HG03521 (cell line): ENCODE results near the gene SYNJ2.

Source experiments
- ATAC-seq: cut with Tn5 transposase; IDR thresholded peaks from one replicate; pipeline ENCODE4 v1.9.1; 2021; ENCODE audit warnings: mild to moderate bottlenecking, moderate library complexity; ENCODE audit not compliant: unreplicated experiment

The SYNJ2 gene

GRCh38 chr6:158026901-158027589 lies 45.4 kb downstream of the SYNJ2 start:
- no peak for ATAC-seq

GRCh38 chr6:158027590-158028285 lies 46.1 kb downstream of the SYNJ2 start:
- no peak for ATAC-seq

- no peak for ATAC-seq
These were observed 46.8 kb downstream of the SYNJ2 start for GRCh38 chr6:158028421-158028820.

GRCh38 chr6:158028876-158029275 lies 47.2 kb downstream of the SYNJ2 start:
- no peak for ATAC-seq

DNA sequence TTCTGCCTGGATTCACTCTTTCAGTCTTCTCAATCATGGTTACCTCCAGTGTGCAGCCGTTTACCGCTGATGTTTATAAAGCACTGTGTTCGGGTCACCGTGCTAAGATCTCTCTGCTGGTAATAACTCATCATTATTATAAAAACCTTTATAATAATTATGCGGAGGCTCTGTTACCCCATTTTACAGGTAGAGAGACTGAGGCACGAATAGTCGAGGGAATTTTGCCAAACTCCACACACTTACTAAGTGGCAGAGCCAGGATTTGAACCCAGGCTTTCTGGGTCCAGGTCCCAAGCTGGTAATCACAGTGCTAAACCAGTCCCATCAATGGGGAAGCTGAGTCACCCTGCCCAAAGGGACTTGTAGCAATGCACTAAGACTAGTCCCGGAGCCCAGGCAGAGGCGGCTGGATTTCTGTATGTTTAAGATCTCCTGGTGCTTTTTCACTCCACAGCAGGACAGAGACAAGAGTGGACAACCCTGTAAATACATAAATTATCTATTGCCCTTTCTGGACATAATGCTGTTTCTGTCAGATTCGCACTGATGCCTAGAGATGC lies 48.1 kb downstream of the SYNJ2 start:
- no peak for ATAC-seq

DNA sequence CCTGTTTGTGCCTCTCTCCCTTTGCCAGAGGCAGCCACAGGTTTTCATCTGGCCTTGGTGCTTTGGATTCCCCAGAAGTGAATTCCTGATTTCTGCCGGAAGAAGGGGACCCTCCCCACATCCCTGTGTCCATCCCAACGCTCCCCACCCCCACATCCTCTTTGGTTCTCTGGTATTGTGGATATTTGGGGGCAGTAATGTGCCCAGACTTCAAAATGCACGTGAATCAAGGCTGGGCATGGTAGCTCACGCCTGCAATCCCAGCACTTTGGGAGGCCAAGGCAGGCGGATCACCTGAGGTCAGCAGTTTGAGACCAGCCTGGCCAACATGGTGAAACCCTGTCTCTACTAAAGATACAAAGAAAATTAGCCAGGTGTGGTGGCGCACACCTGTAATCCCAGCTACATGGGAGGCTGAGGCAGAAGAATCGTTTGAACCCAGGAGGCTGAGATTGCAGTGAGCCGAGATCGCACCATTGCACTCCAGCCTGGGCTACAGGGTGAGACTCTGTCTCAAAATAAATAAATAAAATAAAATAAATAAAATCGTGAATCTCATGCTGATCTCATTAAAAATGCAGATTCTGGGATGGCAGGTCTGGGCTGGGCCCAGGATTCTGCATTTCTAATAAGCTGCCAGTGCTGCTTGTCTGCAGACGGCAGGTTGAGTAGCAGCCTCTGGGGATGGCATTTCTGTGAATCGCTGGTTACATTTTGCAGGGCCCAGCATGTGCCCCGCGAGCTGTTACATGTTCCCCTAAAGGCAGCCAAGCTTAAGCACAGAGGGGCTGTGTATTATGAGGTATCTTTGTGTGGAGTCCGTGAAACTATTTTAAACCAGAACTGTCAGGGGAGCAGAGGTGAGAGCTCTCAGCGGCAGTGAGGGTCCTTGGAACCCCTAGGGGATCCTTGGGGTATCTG lies 49.0 kb downstream of the SYNJ2 start:
- no peak for ATAC-seq

GRCh38 chr6:158031381-158032353 lies 50.0 kb downstream of the SYNJ2 start:
- ATAC-seq: no peak

DNA sequence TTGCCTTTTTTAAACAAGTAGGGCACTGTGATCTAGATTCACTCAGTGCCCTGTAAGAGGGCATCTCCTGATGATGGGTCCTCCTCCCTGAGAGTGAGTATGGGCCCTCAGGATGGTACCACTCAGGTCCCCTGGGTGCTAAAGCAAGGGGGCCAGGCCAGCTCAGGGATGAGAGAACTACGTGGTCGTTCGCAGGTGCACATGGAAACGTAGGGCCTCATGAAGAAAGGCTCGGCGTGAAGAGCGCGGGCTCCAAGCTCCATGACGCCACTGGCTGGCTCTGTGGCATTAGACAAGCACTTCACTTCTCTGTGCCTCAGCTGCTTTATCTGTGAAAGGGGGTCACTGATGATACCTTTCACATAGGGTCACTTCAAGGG lies 50.7 kb downstream of the SYNJ2 start:
- no peak for ATAC-seq

- ATAC-seq: no peak
These were observed 51.6 kb downstream of the SYNJ2 start for GRCh38 chr6:158033077-158033750.

GRCh38 chr6:158033751-158034702 lies 52.4 kb downstream of the SYNJ2 start:
- no peak for ATAC-seq

- ATAC-seq: no peak
These were observed 54.6 kb downstream of the SYNJ2 start for GRCh38 chr6:158036261-158036660.

DNA sequence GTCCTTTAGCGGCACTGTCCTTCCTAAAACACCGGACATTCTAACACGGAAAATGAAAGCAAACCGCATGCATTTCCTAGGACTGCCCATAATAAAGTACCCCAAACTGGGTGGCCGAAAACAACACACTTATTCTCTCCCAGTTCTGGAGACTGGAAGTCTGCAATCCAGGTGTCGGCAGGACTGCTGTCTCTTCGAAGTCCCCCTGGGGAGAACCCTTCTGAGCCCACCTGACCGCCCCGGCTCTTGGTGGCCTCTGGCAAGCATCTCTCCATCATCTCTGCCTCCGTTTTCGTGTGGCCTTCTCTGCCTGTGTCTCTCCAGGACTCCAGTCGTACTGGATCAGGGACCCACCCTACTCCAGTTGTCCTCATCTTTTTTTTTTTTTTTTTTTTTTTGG lies 55.4 kb downstream of the SYNJ2 start:
- no peak for ATAC-seq

DNA sequence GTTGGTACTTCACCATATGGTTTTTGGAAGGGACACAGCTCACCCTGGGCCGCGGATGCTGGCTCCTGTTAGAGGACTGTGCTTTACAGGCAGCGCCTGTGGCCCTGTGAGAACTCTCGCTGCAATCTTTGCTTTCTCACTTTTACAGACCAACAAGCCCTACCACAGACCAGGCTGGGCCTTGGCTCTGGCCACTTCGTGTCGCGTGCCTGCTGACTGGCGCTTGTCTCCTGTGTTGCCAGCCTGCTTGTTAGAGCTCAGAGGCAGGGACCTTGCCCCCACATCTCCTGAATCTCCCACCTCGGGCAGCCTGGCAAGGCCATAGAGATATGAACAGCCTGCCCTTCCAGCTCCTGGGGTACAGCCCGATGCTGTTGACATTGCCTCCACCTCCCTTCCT lies 56.1 kb downstream of the SYNJ2 start:
- no peak for ATAC-seq

- ATAC-seq: no peak
These were observed 56.9 kb downstream of the SYNJ2 start for GRCh38 chr6:158038291-158039177.

GRCh38 chr6:158039178-158039557 lies 57.5 kb downstream of the SYNJ2 start:
- no peak for ATAC-seq

- no peak for ATAC-seq
These were observed 57.9 kb downstream of the SYNJ2 start for GRCh38 chr6:158039571-158040050.

- no peak for ATAC-seq
These were observed 58.6 kb downstream of the SYNJ2 start for GRCh38 chr6:158040051-158040803.
